Right atrium auricular region (tissue), 2 donors: ENCODE measurements around the gene GID4. TPM values are rescaled to one million over a fixed set of nuclear protein-coding genes. Genes with fewer than 3 reads are reported as not detected.

Experiments
- DNase-seq: peaks from one replicate; pipeline ENCODE4 v3.0.0-alpha.2; 2019; ENCODE audit warnings: low spot score
- H3K27ac ChIP-seq, 2 donors: fragments of 200-600 bp; sonication (generic); 1 replicate in 1 of 2; 2 replicates in 1 of 2; pipeline ENCODE4 v1.5.1; 2016 to 2019
- H3K27me3 ChIP-seq, 2 donors: fragments of 200-600 bp; sonication (generic); one replicate each; pipeline versions ENCODE4 v1.5.1 to v1.6.0; 2017 to 2019
- H3K36me3 ChIP-seq: fragments of 200-600 bp; sonication (generic); one replicate; pipeline ENCODE4 v1.5.1; 2016
- H3K4me1 ChIP-seq, 2 donors: fragments of 200-600 bp; sonication (generic); one replicate each; pipeline versions ENCODE4 v1.5.1 to v1.6.0; 2017 to 2019
- H3K4me3 ChIP-seq, 2 donors: fragments of 200-600 bp; sonication (generic); 1 replicate in 1 of 2; 2 replicates in 1 of 2; pipeline ENCODE4 v1.5.1; 2017 to 2019; ENCODE audit warnings: mild to moderate bottlenecking in 1 of 2, moderate library complexity in 1 of 2
- H3K9me3 ChIP-seq, 2 donors: fragments of 200-600 bp; sonication (generic); one replicate each; pipeline ENCODE4 v1.5.1; 2019
- CTCF ChIP-seq, 2 donors: fragments of 200-600 bp; sonication (generic); IDR thresholded peaks; one replicate each; pipeline ENCODE4 v1.5.1; 2019; ENCODE audit warnings: antibody characterized with exemption in 2 of 2
- total RNA-seq, 2 donors: library from RNA; depleted of rRNA; stranded (reverse); fragments of >200 nt; gene quantifications; one replicate each; pipeline ENCODE4 v1.1.0, GENCODE V29; 2016

GID4 gene
- total RNA-seq, 2 donors from 2014 or later = 14.0 to 22.1 TPM

GRCh38 chr17:18105595-18105994 is 66.4 kb downstream of the GID4 start:
- no peak for TF ChIP-seq CTCF (IDR thresholded peaks at IDR 0.05)
- Histone ChIP-seq H3K4me3 (no peak overlapping the region), H3K9me3 (no peaks in the 10 kb centered on the region), H3K27ac (no peak overlapping the region), H3K36me3 (peaks cover 11% of the 10 kb centered on the region), H3K27me3 (no peaks in the 10 kb centered on the region), H3K4me1 (no peaks in the 10 kb centered on the region)
- no peak for DNase-seq

- TF ChIP-seq CTCF (IDR thresholded peaks at IDR 0.05) = no peak
- no peak for DNase-seq
These were observed 67.0 kb downstream of the GID4 start for GRCh38 chr17:18106211-18106610.

GRCh38 chr17:18107061-18107790 is 68.0 kb downstream of the GID4 start:
- Histone ChIP-seq H3K36me3 (peaks cover 4% of the 10 kb centered on the region), H3K27ac (no peak overlapping the region), H3K4me3 (no peak overlapping the region), H3K27me3 (no peaks in the 10 kb centered on the region), H3K4me1 (no peaks in the 10 kb centered on the region), H3K9me3 (no peaks in the 10 kb centered on the region)
- DNase-seq = no peak
- TF ChIP-seq CTCF (IDR thresholded peaks at IDR 0.05) = no peak

More at GRCh38 chr17:18106211-18106610, 67.0 kb downstream of the GID4 start:
- Histone ChIP-seq H3K27ac (no peak overlapping the region), H3K9me3 (no peaks in the 10 kb centered on the region), H3K36me3 (peaks cover 11% of the 10 kb centered on the region), H3K4me3 (no peak overlapping the region), H3K4me1 (no peaks in the 10 kb centered on the region), H3K27me3 (no peaks in the 10 kb centered on the region)

GRCh38 chr17:18107971-18108370 is 68.8 kb downstream of the GID4 start:
- no peak for TF ChIP-seq CTCF (IDR thresholded peaks at IDR 0.05)
- H3K4me3 ChIP-seq = no peak overlapping the region
- H3K27ac ChIP-seq = no peak overlapping the region
- DNase-seq = no peak
- H3K9me3 ChIP-seq = no peaks in the 10 kb centered on the region
- peaks cover 4% of the 10 kb centered on the region for H3K36me3 ChIP-seq
- H3K27me3 ChIP-seq = no peaks in the 10 kb centered on the region
- no peaks in the 10 kb centered on the region for H3K4me1 ChIP-seq

- Histone ChIP-seq H3K36me3 (peaks cover 4% of the 10 kb centered on the region), H3K27me3 (no peaks in the 10 kb centered on the region), H3K27ac (no peak within 1 kb of the TSS), H3K4me3 (no peak within 1 kb of the TSS), H3K4me1 (no peaks in the 10 kb centered on the region), H3K9me3 (no peaks in the 10 kb centered on the region)
- no peak for DNase-seq
- TF ChIP-seq CTCF (IDR thresholded peaks at IDR 0.05) = no peak
These were observed 69.4 kb downstream of the GID4 start, which contains the start of gene MYO15A for GRCh38 chr17:18108401-18109312. Gene MYO15A (plus strand): TSS chr17:18108756. CDS start chr17:18118801, 10,045 bp downstream.
